ENCODE measurements around the gene TGFBR2. TPM values are rescaled to one million over a fixed set of nuclear protein-coding genes. Genes with fewer than 3 reads are reported as not detected.

The TGFBR2 gene
- total RNA-seq, 1 donor = 393 TPM

DNA sequence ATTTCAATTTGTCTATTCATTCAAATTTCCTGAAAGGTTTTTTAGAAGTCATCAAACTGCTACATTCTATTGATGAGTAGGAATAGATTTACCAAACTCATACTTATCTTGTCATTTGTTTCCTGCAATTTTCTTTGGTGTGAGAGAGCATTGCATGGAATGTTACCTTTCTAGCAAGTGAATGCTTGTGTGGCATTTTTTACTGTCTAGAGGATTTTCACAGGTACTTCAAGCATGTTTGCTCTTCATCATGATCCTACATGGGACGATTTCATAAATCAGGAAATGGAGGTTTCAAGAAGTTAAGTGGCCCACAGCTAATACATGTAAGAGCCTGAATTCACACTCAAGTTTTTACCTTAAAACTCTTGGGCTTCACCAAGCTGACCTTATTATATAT, 26.1 kb downstream of the TGFBR2 start:
- TF ChIP-seq, protein P1, sequence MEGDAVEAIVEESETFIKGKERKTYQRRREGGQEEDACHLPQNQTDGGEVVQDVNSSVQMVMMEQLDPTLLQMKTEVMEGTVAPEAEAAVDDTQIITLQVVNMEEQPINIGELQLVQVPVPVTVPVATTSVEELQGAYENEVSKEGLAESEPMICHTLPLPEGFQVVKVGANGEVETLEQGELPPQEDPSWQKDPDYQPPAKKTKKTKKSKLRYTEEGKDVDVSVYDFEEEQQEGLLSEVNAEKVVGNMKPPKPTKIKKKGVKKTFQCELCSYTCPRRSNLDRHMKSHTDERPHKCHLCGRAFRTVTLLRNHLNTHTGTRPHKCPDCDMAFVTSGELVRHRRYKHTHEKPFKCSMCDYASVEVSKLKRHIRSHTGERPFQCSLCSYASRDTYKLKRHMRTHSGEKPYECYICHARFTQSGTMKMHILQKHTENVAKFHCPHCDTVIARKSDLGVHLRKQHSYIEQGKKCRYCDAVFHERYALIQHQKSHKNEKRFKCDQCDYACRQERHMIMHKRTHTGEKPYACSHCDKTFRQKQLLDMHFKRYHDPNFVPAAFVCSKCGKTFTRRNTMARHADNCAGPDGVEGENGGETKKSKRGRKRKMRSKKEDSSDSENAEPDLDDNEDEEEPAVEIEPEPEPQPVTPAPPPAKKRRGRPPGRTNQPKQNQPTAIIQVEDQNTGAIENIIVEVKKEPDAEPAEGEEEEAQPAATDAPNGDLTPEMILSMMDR (IDR thresholded peaks at IDR 0.05; ENCODE audit: insufficient read depth, low read length) = no peak
- DNase-seq (ENCODE audit: low read depth) = no peak
- no peak overlapping the region for H3K4me3 ChIP-seq (ENCODE audit: low read depth, low read length)

DNA sequence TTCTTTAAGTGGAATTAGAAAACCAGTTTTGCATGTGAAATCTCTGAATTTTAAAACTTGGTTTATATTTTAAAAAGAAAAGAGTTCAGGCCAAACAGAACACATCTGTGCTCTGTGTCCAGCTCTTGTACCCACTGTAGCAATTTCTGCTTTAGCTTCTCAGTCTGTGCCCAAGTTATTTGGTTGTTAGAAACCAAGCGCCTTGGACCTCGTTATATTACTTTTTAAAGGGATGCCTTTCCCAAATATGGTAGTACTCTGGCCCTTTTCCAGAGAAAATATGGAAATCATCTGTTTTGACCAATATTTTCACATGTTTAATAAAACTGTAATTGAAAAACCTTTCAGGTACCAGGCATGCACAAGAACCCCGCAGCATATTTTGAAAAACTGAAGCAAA, 27.3 kb downstream of the TGFBR2 start:
- no peak overlapping the region for H3K4me3 ChIP-seq (ENCODE audit: low read depth, low read length)
- TF ChIP-seq, protein P1 (IDR thresholded peaks at IDR 0.05; ENCODE audit: insufficient read depth, low read length) = no peak
- no peak for DNase-seq (ENCODE audit: low read depth)

- no peak overlapping the region for H3K4me3 ChIP-seq (ENCODE audit: low read depth, low read length)
- TF ChIP-seq, protein P1 (IDR thresholded peaks at IDR 0.05; ENCODE audit: insufficient read depth, low read length) = no peak
- DNase-seq (ENCODE audit: low read depth) = no peak
These were observed 28.6 kb downstream of the TGFBR2 start for GRCh38 chr3:30634761-30635735.

- TF ChIP-seq, protein P1 (IDR thresholded peaks at IDR 0.05; ENCODE audit: insufficient read depth, low read length) = no peak
- no peak for DNase-seq (ENCODE audit: low read depth)
- H3K4me3 ChIP-seq (ENCODE audit: low read depth, low read length) = no peak overlapping the region
These were observed 31.2 kb downstream of the TGFBR2 start for GRCh38 chr3:30637310-30638219.

GRCh38 chr3:30638685-30639412, 32.4 kb downstream of the TGFBR2 start:
- TF ChIP-seq, protein P1 (IDR thresholded peaks at IDR 0.05; ENCODE audit: insufficient read depth, low read length) = no peak
- no peak overlapping the region for H3K4me3 ChIP-seq (ENCODE audit: low read depth, low read length)
- DNase-seq (ENCODE audit: low read depth) = no peak

- no peak for DNase-seq (ENCODE audit: low read depth)
These were observed 33.5 kb downstream of the TGFBR2 start for GRCh38 chr3:30639937-30640336.

More at GRCh38 chr3:30639937-30640336, 33.5 kb downstream of the TGFBR2 start:
- H3K4me3 ChIP-seq (ENCODE audit: low read depth, low read length) = no peak overlapping the region
- TF ChIP-seq, protein P1 (IDR thresholded peaks at IDR 0.05; ENCODE audit: insufficient read depth, low read length) = no peak

Measured in fibroblast of the aortic adventitia (primary cell).